GM19099 (cell line): ENCODE measurements around the gene LMBRD2.

Source experiments
- POLR2A ChIP-seq: IDR thresholded peaks from 3 replicates; pipeline ENCODE4 v1.6.1; 2011; ENCODE audit warnings: low read depth; ENCODE audit not compliant: insufficient read length; ENCODE audit errors: extremely low read depth

LMBRD2 gene

DNA sequence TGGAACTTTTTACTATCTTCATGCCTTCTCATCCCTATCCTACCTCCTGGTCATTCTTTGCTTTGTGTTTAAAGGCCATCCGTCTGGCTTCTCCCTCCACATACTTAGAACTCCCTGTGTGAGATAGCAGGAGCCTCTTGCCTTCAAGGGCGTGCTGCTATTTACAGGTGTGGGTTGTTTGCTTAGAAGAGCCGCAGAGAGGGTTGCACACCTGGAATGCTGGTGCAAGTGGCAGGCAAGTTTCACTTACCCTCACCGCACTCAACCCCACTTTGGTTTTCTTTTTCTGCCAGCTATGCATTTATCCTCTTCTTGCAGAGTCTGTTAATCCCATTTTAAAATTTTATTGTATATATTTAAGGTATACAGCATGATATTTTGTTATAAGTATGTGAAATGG is 12.8 kb upstream of the LMBRD2 start:
- no peak for TF ChIP-seq POLR2A

- no peak for TF ChIP-seq POLR2A
Observed at GRCh38 chr5:36162810-36163486, 11.3 kb upstream of the LMBRD2 start.

GRCh38 chr5:36161361-36161760 is 9.7 kb upstream of the LMBRD2 start:
- TF ChIP-seq POLR2A = no peak

DNA sequence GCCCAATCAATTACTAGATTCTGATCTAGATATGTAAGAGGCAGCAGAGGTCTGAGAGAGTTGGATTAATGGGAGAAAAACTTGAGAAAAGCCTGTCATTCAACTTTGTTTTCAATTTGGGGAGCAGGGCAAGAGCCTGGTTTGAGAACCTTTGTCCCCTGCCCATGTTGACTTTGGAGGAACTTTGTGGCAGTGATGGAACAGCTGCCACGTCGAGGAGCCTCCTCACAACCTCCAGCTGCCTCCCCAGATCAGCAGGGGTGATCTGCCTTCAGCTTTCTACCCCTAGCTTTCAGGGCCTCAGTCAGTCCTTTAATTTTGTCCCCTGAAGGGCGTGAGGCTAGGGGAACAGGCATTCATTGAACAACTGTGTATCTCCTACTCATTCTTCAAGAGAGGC is 8.9 kb upstream of the LMBRD2 start:
- TF ChIP-seq POLR2A = no peak

- TF ChIP-seq POLR2A = no peak
Observed at GRCh38 chr5:36158144-36158543, 6.5 kb upstream of the LMBRD2 start.

- no peak for TF ChIP-seq POLR2A
Observed at GRCh38 chr5:36156619-36157018, 4.9 kb upstream of the LMBRD2 start.

GRCh38 chr5:36156121-36156601 is 4.5 kb upstream of the LMBRD2 start:
- TF ChIP-seq POLR2A = no peak

GRCh38 chr5:36155291-36155690 is 3.6 kb upstream of the LMBRD2 start:
- no peak for TF ChIP-seq POLR2A

DNA sequence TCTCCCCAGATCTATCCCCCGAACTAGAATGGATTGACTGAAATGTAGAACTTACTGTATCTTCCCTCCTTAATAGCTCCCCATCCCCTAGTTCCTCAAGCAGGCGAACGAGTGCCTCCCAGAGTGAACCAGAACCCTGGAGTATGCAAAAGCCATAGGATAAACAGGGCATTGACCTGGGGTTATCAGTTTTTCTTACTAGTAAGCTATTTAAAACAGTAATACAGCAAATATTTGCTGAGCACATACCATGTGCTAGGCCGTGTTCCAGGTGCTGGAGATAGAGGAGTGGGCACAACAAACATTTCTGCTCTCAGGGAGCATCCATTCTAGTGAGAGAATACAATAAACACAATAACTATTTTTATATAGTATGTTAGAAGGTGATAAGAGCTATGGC is 2.0 kb upstream of the LMBRD2 start:
- TF ChIP-seq POLR2A = no peak

DNA sequence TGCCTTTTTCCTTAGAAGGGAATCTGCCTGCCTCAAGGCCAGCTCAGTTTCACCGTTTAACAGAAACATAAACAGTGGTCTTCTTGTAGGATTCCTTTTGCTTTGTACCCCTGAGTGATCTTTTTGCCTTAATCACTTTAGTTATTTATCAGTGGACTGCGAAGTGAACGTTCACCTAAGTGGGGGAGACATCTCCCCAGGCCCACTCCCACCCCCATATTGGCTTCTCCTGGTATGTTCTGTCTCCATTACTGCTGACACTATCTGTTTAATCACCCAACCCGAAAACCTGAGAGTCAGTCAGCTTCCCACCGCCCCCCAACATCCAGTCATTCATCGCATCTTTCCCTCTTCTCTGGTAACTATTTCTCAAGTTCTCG is 1.6 kb upstream of the LMBRD2 start:
- no peak for TF ChIP-seq POLR2A

DNA sequence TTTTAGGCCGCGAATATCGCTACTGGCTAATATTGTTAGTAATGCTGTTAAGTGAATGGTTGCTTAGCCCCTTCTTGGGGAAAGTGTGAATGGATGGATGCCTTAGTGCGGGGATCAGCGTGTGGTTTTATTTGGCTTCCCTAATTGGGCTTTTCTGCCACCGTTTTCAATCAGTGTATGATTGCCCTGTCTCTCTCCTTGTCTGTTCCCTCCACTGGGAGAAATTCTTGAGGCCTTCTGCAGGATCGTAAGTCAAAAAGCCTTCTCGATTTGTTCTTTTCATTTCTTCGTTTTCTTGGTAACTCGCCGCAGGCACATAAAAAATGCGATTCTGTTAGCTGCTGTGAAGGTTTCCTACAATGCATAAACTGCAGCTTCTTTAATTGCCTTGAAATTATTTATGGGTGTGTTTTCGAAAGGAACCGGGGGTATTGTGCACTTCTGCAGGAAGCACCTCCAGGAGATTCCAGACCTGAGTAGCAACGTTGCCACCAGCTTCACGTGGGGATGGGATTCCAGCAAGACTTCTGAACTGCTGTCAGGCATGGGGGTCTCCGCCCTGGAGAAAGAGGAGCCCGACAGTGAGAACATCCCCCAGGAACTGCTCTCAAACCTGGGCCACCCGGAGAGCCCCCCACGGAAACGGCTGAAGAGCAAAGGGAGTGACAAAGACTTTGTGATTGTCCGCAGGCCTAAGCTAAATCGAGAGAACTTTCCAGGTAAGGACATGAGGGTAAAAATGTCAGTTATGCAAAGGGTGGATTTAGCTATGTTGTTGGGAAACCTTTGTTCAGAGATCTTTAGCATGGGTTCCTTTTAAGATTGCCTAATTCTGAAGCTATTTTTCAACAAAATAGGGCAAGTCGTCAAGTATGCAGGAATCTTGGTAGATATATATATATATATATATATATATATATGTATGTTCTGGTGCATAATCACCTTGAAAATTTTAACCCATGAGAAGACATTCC is 924 bp upstream of the LMBRD2 start:
- TF ChIP-seq POLR2A = no peak

GRCh38 chr5:36150676-36151433 is 832 bp downstream of the LMBRD2 start:
- peak; percentile 43 for TF ChIP-seq POLR2A

DNA sequence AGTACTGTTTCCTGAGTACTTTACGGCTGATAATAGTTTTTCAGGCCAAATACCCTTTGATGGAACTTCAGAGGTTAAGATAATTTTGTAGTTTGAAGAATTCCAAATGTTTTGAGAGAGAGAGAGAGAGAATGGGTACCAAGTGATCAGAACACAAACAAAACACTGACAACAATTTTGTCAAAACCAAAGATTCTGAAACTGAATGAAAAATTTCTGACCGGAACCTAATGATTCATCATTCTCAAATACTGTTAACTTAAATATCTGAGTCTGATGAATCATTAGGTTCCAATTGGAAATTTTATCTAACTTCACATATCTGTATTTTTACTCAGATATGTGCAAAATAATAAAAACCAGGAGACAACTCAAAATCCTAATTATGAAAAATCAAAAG is 4.0 kb downstream of the LMBRD2 start:
- no peak for TF ChIP-seq POLR2A

GRCh38 chr5:36146390-36146789 is 5.3 kb downstream of the LMBRD2 start:
- TF ChIP-seq POLR2A = no peak

DNA sequence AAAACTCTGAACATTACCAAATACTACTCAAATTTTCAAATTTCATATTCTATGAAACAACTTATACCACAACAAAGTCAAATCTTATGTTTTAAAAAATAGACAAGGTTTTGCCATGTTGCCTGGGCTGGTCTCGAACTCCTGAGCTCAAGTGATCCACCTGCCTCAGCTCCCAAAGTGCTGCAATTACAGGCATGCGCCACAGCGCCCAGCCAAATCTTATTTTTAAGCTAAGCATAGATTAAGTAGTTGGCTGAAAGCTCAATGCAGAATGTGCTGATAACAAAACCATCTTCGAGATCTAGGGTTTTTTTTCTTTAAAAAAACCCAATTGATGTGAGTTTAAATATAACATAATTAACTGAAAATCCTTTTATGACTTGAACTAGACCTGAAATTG is 6.4 kb downstream of the LMBRD2 start:
- TF ChIP-seq POLR2A = no peak
